CD4-positive, alpha-beta T cell (primary cell): ENCODE results near the gene RDH5. TPM values are rescaled to one million over a fixed set of nuclear protein-coding genes. Genes with fewer than 3 reads are reported as not detected.

ENCODE experiments used
- ATAC-seq: fragments of 200-7000 bp; cut with Tn5 transposase; one replicate; pipeline ENCODE4 v1.10.0; 2022; ENCODE audit warnings: mild to moderate bottlenecking; ENCODE audit not compliant: poor library complexity
- CTCF ChIA-PET: fragments of 350-600 bp; sonication (Branson Sonifier 250); formaldehyde crosslinking; loops from one replicate; lab custom pipeline; 2021; ENCODE audit warnings: antibody characterized with exemption, inconsistent platforms; lab: Charles Lee
- POLR2A ChIA-PET: fragments of 350-600 bp; sonication (Branson Sonifier 250); formaldehyde crosslinking; loops from one replicate; lab custom pipeline; 2021; ENCODE audit warnings: antibody characterized with exemption, inconsistent platforms; lab: Charles Lee
- DNase-seq, 14 experiments: peaks; one replicate each; pipeline ENCODE4 v3.0.0-alpha.2; 2013 to 2020; ENCODE audit warnings: mixed read lengths in 2 of 14
- H3K27ac ChIP-seq, 2 donors: one replicate each; pipeline versions ENCODE4 v1.5.1 to v1.7.0; 2013; ENCODE audit warnings: low read length in 2 of 2, low read depth in 1 of 2, mild to moderate bottlenecking in 1 of 2
- H3K27me3 ChIP-seq, 2 experiments: 1 replicate in 1 of 2; 2 replicates in 1 of 2; pipeline versions ENCODE4 v1.6.1 to v1.7.0; 2013; ENCODE audit warnings: low read length in 2 of 2, control low read depth in 1 of 2, mild to moderate bottlenecking in 1 of 2, moderate library complexity in 1 of 2; ENCODE audit not compliant: insufficient read depth in 2 of 2, control insufficient read depth in 1 of 2
- H3K36me3 ChIP-seq: one replicate; pipeline ENCODE4 v1.6.1; 2013; ENCODE audit warnings: low read length, control low read depth; ENCODE audit not compliant: insufficient read depth
- H3K4me1 ChIP-seq: one replicate; pipeline ENCODE4 v1.6.1; 2013; ENCODE audit warnings: low read length, control low read depth; ENCODE audit not compliant: insufficient read depth
- H3K4me3 ChIP-seq: one replicate; pipeline ENCODE4 v1.5.1; 2013; ENCODE audit warnings: mild to moderate bottlenecking, low read length, moderate library complexity
- H3K9me3 ChIP-seq, 2 experiments: 1 replicate in 1 of 2; 2 replicates in 1 of 2; pipeline versions ENCODE4 v1.6.1 to v1.7.0; 2013; ENCODE audit warnings: low read length in 2 of 2, mild to moderate bottlenecking in 2 of 2, control low read depth in 1 of 2, moderate library complexity in 1 of 2; ENCODE audit not compliant: control insufficient read depth in 1 of 2, insufficient read depth in 1 of 2
- H3K27ac Mint-ChIP-seq: one replicate; pipeline ENCODE4 v1.8.0; 2020; ENCODE audit warnings: mixed read lengths
- H3K27me3 Mint-ChIP-seq: one replicate; pipeline ENCODE4 v1.8.0; 2021; ENCODE audit warnings: mixed read lengths
- H3K36me3 Mint-ChIP-seq: one replicate; pipeline ENCODE4 v1.8.0; 2021; ENCODE audit warnings: low read depth, mixed read lengths
- H3K4me1 Mint-ChIP-seq: one replicate; pipeline ENCODE4 v1.8.0; 2021; ENCODE audit warnings: low read depth, mixed read lengths
- H3K4me3 Mint-ChIP-seq: one replicate; pipeline ENCODE4 v1.8.0; 2020; ENCODE audit warnings: mild to moderate bottlenecking, mixed read lengths
- H3K9me3 Mint-ChIP-seq: one replicate; pipeline ENCODE4 v1.8.0; 2020; ENCODE audit warnings: mixed read lengths
- CTCF ChIP-seq: fragments of 200-600 bp; IDR thresholded peaks from one replicate; pipeline ENCODE4 v1.8.0; 2022; ENCODE audit warnings: antibody characterized with exemption, mild to moderate bottlenecking
- intact Hi-C, 2 experiments: fragments of 100-400 bp; cut with DNase I in 1 of 2; cut with micrococcal nuclease in 1 of 2; formaldehyde crosslinking; loops; one replicate each; pipeline versions ENCODE4 v1.15.1 to v1.9.0; 2023 to 2025; cut with DNase I, micrococcal nuclease
- total RNA-seq, 174 experiments: library from RNA in 2 of 174; stranded (reverse) in 2 of 174; gene quantifications; one replicate each; pipeline ENCODE4 v1.2.3 and lab custom pipeline; 2021 to 2026

RDH5 gene
- total RNA-seq, 2 experiments from 2014 or later: 8.8 TPM

DNA sequence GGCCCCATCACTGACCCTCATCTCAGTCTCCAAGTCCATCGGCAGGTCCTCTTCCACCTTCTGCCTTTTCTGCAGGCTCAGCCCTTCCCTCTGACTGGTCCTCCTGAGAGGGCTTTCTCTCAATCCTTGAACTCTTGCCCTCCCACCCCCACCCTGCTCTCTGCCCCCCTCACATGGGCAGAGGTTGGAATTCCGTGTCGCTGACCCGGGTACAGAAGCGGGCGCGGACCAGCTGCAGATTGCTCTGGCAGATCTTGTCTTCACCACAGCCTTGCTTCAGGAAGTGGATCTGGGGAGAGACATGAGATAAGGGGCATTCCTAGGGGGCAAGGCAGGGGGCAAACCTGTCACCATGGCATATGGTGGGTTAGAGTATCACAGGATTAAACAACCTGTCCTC, 24.8 kb upstream of the RDH5 start:
- CTCF ChIA-PET: no interaction called here
- H3K36me3 Mint-ChIP-seq: no peaks in the 10 kb centered on the region
- H3K9me3 Mint-ChIP-seq: no peaks in the 10 kb centered on the region
- H3K36me3 ChIP-seq: no peaks in the 10 kb centered on the region
- H3K27ac Mint-ChIP-seq: no peak overlapping the region
- peaks cover 0 to 3% of the 10 kb centered on the region in 2 experiments for H3K27me3 ChIP-seq
- H3K4me1 ChIP-seq: no peaks in the 10 kb centered on the region
- no peak overlapping the region for H3K4me3 ChIP-seq
- no peak overlapping the region for H3K4me3 Mint-ChIP-seq
- H3K27me3 Mint-ChIP-seq: no peaks in the 10 kb centered on the region
- H3K27ac ChIP-seq: no peak overlapping the region
- no peak for ATAC-seq
- POLR2A ChIA-PET: no interaction called here
- H3K9me3 ChIP-seq: no peaks in the 10 kb centered on the region
- no peaks in the 10 kb centered on the region for H3K4me1 Mint-ChIP-seq
- intact Hi-C loops: no loop called here
- no peak for TF ChIP-seq CTCF
- DNase-seq: no peak

DNA sequence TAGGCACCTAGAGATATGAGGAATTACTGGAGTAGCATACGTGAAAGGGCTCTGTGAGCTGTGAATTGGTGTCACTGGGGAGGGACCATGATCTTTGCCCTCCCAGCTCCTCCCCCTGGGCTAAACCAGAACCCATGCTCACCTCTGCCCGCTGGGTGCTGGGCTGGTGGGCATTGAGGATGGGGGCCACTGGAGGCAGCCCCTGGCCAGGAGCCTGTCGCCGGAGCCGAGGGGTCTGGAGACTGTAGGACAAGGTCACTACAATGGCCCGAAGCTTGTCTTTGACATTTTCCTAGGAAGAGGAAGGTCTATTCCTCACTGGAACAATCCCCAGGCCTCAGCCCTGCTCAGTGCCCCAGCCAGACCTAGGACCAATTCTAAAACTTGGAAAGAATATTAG, 24.1 kb upstream of the RDH5 start:
- Histone ChIP-seq H3K9me3 (no peaks in the 10 kb centered on the region), H3K27ac (no peak overlapping the region), H3K4me3 (no peak overlapping the region), H3K27me3 (peaks cover 0 to 3% of the 10 kb centered on the region in 2 experiments), H3K36me3 (no peaks in the 10 kb centered on the region), H3K4me1 (no peaks in the 10 kb centered on the region)
- Mint-ChIP-seq H3K27me3 (no peaks in the 10 kb centered on the region), H3K36me3 (no peaks in the 10 kb centered on the region), H3K4me3 (no peak overlapping the region), H3K27ac (no peak overlapping the region), H3K4me1 (no peaks in the 10 kb centered on the region), H3K9me3 (no peaks in the 10 kb centered on the region)
- POLR2A ChIA-PET: no interaction called here
- DNase-seq (no peak), ATAC-seq (no peak)
- TF ChIP-seq CTCF: no peak
- intact Hi-C loops: no loop called here
- CTCF ChIA-PET: no interaction called here

- no peaks in the 10 kb centered on the region for H3K4me1 Mint-ChIP-seq
- Histone ChIP-seq H3K4me1 (no peaks in the 10 kb centered on the region), H3K9me3 (no peaks in the 10 kb centered on the region), H3K27ac (no peak overlapping the region), H3K27me3 (peaks cover 0 to 3% of the 10 kb centered on the region in 2 experiments), H3K4me3 (no peak overlapping the region), H3K36me3 (no peaks in the 10 kb centered on the region)
- ChIA-PET CTCF (no interaction called here), POLR2A (no interaction called here)
- no peak overlapping the region for H3K4me3 Mint-ChIP-seq
- intact Hi-C loops: no loop called here
- TF ChIP-seq CTCF: no peak
- H3K27me3 Mint-ChIP-seq: no peaks in the 10 kb centered on the region
- no peak overlapping the region for H3K27ac Mint-ChIP-seq
- H3K9me3 Mint-ChIP-seq: no peaks in the 10 kb centered on the region
- DNase-seq (no peak), ATAC-seq (no peak)
- H3K36me3 Mint-ChIP-seq: no peaks in the 10 kb centered on the region
Observed at GRCh38 chr12:55696796-55697462, 23.3 kb upstream of the RDH5 start.
